MV-4-11 (cell line): ENCODE results near the gene SNRNP25.

ENCODE experiments used
- DNase-seq: peaks from one replicate; lab custom pipeline; 2025; lab: John Stamatoyannopoulos, UW

SNRNP25 gene

DNA sequence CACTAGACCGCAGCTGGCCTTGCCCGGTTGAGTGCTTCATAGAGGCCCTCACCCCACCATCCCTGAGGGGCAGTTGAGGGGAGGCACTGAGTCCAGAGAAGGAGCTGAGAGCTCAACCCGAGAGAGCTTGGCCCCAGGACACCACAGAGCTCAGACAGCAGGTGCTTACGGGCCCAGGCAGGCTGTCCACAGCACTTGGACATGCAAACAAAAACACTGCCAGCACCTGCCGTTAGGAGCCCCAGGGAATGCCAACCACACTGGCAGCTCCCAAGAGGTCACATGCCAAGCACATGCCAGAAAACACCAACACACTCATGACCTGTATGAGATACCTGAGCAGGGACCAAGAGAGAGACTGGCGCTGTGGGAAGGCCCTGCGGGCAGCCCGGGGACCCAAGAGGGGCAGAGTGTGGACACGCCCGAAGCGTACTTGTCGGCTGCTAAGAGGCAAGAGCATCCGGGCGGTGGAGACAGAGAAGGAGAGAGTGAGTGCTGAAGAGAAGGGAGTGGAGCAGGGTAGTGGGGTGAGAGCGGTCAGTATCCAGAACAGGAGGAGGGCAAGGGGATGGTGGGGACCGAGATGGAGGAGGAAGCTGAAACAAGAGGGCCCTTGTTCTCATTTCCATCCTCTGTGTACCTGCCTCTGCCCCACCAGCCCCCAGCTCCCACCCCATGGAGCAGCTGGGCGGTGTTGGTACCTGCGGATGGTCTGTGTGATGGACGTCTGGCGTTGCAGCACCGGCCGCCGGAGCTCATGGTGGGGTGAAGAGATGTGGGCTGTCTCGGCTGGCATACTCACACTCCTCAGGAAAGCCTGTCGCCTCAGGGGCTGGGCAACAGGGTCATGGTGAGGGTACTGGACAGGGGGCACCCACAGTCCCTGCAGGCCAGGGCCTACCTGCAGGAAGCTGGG, 10.6 kb downstream of the SNRNP25 start:
- DNase-seq: no peak

DNA sequence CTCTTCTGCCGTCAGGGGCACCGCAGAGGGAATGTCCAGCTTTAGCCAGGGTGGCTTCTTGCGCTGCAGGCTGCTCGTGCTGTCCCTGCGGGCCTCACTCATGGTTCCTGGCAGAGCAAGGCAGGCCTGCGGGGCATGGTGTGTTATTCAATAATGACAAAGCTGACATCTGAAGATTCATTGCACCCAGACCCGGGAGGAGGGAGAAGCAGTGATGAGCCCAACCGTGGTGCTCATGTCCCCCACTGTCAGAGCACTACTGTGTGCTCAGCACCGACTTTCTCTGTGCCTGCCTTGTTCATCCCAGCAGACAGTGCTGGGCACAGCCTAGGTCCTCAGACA, 11.3 kb downstream of the SNRNP25 start:
- no peak for DNase-seq

DNA sequence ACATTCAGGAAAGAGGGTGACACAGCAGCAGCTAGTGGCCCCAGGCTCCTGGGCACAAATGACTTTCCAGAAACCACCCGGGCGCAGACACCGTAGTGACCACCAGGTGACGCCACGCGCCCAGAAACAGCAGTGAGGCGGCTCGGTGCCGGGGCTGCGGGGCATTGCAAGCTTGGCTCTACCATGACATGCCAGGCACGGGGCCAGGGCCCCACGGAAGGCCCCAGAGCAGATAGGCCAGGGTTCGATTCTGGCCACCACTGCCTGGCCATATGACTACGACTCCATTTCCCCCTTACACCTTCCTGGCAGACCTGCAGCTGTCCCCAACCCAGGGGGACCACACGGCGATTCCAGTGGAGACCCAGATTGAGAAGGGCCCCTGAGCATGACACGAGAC, 12.1 kb downstream of the SNRNP25 start:
- DNase-seq: peak; percentile 64

DNA sequence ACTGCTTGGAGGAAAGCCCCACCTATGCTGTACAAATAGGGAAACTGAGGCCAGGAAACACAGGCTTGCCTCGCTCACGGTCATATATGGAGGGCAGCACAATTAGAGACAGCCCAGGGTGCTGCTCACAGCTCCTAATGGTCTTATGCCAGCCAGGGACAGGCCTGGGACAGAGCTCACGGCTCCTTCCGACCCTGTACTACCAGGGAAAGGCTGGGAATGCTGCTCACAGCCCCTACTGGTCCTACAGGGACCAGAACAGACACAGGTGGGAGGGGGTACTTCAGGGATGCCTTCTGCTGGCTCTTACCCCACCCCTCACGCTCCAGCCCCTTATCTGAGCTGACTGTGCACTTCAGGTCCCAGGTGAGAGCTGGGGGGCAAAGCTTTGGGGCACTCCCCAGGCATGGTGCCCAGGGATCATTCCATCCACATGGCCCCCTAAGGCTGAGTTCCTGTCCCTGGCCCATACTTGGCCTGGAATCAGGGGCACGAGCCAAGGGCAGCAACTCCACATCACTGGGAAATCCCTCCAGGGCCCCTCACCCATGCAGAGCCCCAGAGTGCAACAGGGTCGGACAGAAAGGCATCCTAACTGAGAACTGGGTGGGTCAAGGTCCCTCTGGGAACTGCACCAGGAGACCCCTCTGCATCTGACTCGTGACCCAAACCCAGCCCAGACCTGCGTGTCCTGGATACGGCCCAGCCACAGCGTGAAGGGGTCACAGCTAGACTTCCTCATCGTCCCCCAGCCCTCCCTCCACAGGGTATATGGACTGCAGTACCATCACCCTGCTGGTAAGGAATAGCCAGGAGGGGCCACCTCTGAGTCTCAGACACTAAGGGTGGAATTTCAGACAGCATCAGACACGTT, 12.9 kb downstream of the SNRNP25 start:
- DNase-seq: no peak

DNA sequence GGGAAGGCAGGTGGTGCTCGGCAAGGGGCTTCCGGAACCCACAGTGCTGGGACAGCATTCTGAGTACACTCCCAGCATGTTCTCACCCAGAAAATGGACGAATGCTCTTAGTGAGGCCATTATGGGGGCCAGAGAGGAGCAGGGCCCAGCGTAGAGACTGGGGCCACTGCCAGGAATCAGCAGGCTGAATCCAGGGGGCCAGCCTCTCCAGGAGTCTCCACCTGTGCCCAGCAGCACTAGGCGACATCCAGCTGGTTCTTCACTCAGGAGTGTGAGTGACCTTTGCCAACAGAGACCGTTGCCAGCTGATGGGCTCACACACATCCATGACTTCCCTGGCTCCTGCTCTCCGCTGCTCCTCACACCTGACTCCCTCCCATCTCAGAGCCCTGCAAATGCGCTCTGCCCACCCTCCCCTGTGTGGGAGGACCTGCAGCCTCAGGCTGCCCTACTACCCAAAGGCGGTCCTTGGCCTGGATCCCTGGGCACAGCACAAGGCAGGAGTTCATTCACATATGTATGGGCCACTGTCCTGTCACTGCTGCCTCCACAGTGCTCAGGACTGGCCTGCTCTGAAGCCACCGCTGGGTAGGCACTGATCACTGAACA, 13.7 kb downstream of the SNRNP25 start:
- DNase-seq: no peak

DNA sequence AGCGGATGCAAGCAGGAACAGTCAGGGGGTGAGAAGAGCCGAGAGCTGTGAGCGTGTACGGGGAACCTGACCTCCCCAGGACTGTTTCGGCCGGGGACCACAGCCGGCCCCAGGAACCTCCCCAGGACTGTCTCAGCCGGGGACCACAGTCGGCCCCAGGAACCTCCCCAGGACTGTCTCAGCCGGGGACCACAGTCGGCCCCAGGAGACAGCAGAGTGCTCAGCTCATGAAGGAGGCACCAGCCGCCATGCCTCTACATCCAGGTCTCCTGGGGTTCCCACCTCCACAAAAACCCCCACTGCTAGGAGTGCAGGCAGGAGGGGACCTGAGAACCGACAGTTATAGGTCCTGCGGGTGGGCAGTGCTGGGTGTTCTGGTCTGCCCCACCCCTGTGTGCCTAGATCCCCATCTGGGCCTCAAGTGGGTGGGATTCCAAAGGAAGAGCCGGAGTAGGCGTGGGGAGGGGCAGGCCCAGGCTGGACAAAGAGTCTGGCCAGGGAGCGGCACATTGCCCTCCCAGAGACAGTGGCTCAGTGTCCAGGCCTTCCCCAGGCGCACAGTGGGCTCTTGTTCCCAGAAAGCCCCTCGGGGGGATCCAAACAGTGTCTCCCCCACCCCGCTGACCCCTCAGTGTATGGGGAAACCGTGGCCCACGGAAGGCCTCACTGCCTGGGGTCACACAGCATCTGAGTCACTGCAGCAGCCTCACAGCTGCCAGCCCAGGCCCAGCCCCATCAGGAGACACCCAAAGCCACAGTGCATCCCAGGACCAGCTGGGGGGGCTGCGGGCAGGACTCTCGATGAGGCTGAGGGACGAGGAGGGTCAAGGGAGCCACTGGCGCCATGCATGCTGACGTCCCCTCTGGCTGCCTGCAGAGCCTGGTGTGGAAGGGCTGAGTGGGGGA, 14.5 kb downstream of the SNRNP25 start:
- DNase-seq: peak; percentile 29

DNA sequence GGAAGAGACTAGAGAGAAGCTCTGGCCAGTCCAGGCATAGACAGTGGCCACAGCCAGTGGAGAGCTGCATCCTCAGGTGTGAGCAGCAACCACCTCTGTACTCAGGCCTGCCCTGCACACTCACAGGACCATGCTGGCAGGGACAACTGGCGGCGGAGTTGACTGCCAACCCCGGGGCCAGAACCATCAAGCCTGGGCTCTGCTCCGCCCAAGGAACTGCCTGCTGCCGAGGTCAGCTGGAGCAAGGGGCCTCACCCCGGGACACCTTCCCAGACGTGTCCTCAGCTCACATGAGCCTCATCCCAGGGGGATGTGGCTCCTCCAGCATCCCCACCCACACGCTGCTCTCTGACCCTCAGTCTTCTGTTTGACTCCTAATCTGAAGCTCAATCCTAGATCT, 15.6 kb downstream of the SNRNP25 start:
- no peak for DNase-seq

DNA sequence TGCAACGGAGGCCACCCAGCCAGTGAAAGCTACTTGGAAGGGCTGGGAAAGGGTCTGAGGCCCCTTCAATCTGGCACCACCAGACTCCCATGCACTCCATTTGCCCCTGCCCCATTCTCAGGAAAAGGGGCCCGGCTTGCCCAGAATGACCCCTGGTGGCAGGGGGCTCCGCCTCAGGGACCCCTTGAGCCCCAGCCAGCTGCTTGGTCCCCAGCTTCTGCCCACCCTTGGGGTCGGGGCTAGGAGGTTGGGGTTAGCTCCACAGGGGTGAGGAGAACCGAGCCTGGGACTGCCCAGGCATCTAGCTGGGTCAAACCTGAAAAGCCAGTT, 17.5 kb downstream of the SNRNP25 start:
- DNase-seq: no peak

DNA sequence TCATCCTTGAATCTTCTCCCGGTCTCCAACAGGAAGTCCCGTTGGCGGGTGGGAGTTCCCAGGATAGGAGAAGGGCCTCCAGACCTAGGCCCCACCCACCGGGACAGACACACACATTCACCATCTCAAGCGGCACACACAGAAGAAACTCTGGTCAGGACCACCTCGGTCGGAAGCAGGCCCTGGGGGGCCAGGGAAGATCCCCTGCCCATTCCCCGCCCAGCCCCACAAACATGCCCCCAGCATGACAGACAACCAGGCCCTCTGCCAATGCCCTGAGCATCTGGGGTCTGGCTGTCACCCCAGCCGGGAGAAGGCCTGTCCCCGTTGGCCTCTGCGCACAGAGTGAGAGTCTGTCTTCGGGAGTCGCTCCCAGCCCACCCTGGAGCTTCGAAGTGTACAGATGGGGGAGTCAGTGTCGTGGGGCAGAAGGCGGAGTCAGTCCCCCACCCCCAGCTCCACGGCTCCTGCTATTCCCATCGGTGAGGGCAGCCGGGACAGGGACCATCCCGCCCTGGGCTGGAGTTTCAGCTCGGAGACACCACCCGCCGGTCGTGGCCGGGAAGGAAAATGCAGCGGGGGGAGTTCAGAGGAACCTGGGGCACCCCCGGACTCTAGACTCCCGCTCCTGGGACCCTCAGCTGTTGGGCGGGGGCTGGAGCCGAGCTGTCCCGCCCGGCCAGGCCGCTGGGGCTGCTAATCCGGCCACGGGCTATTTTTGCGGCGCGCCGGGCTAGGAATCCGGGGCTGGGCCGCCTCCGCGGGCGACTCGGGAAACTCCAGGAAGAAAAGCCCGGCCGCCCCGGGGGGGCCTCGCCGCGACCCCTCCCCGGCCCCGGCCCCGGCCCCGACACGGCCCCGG, 18.1 kb downstream of the SNRNP25 start:
- DNase-seq: no peak

DNA sequence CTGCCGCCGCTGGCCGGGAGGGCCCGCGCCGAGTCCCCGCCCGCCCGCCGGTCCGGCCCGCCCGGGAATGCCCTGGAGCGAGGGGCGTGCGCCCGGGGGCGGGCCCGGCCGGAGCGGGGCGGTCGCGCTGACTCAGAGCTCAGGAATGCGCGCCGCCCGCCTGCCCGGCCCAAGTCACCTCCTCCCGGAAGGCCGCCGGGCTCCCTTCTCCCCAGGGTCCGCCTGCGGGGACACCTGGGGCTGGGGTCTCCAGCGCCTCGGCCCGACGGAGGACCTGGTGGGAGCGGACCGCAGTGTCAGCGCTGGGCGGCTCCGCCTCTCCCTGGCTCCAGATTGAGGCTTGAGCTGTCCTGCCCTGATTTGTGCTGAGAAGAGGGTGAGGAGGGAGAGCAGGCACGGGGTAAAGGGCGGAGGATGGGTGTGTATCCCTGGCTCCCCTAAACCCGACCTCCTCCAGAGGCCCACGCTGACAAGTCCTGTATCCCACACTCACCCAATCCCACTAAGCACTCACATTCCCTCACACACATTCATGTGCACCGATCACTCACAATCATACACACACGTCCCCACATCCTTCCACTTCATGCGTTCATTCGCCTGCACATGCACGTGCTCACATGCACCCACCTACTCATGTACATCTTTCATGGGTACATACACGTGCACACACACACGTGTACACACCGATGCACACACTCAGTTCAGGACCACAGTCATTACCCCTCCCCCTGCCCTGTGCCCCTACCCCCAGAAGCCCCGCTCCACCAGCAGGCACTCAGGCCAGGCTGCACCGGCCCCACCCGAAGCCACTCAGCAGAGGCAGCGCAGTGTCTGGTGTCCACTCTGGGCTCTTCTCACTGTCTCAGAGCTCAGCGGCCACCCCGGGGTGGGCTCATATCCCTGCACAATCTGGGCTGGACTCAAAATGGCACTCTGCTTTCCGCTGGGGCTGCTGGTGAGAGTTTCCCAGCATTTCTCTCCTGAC, 19.2 kb downstream of the SNRNP25 start, which contains the start of gene RHBDF1:
RHBDF1 (minus strand) TSS at position 71 of the 988 bp plus-strand sequence. CDS start 7,616 bp downstream, outside the sequence.
- peak; percentile 33 for DNase-seq

DNA sequence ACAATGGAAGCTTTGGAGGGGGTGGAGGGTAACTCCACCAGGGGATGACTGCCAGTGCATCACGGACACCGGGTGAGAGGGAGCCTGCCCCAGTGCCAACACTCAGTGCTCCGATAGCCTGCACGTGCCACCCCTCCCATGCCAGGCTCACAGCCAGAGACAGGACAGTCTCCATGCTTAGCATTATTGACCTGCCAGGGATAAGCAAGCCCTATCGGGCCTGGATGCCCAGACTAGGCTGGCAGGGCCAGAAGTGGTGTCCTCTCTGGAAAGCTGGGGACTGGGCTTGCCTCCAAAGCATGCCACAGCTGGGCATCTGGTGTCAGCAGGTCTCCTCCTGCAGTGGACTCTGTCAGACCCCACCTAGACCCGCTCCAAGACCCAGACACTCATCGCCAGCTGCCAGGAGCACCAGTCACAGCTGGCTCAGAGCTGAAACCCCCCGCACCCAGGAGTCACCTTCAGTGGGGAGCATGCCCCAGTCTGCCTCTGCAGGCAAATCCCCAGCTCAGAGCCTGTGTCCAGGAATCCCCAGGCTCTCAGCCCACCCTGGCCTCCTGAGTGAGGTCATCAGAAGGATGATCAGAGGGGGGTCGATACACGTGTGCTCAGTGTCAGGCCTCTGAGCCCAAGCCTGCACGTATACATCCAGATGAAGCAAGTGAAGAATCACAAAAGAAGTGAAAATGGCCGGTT, 20.6 kb downstream of the SNRNP25 start:
- no peak for DNase-seq

DNA sequence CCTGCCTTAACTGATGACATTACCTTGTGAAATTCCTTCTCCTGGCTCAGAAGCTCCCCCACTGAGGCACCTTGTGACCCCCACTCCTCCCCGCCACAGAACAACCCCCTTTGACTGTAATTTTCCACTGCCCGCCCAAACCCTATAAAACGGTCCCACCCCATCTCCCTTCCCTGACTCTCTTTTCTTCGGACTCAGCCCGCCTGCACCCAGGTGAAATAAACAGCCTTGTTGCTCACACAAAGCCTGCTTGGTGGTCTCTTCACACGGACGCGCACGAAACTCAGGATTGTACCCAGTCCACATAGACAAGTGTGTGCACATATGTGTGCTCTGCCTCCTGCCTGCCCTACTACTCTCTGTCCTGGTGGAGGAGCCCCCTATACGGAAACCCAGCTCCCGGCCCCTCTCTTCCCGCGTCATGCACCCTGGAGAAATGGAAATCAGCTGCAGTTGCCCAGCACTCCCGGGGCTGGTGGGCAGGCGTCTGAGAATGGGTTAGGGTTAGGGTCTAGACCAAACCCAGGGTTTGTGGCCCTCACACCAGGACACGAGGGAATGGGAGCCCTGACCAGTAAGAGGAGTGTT, 21.2 kb downstream of the SNRNP25 start:
- no peak for DNase-seq

DNA sequence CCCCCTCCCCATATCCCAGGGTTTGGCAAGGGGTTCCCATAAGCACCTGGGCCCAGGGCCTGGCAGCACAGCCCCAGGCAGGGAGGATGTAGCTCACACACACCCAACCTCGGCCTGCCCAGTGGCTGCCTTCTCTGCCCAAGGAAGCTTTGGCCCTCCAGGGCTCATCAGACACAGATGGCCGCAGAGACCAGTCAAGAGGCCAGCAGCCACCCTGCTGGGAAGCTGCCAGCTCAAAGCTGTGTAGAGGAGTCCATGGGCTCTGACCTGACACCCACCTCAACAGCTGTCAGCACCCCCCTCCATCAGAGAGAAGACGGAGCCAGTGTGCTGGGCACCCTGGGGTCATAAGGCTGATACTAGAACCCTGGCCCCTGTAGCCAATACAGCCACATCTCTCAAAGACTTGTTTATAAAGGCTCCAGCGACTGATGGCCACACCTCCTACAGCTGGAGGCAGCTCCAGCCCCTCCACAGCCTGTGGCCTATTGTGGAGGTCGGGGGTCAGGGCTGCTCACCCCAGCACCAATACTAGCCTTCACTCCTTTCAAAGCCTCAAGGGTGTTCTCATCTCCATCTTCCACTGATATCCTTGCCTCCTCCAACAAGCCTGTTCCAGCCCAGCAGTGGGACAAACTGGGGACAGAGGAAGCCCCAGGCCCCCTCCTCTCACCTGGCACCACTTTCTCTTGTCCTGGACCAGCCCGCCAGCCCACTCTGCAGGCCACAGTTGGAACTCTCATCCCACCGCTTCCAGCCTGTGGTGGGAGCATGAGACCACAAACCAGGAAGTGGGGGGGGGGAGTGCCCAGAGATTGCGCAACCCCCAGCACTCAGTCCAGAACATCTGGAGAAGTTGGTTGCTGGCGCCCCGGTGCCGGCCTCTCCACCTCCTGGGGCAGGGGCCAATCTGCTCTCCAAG, 22.2 kb downstream of the SNRNP25 start:
- DNase-seq: peak; percentile 97

DNA sequence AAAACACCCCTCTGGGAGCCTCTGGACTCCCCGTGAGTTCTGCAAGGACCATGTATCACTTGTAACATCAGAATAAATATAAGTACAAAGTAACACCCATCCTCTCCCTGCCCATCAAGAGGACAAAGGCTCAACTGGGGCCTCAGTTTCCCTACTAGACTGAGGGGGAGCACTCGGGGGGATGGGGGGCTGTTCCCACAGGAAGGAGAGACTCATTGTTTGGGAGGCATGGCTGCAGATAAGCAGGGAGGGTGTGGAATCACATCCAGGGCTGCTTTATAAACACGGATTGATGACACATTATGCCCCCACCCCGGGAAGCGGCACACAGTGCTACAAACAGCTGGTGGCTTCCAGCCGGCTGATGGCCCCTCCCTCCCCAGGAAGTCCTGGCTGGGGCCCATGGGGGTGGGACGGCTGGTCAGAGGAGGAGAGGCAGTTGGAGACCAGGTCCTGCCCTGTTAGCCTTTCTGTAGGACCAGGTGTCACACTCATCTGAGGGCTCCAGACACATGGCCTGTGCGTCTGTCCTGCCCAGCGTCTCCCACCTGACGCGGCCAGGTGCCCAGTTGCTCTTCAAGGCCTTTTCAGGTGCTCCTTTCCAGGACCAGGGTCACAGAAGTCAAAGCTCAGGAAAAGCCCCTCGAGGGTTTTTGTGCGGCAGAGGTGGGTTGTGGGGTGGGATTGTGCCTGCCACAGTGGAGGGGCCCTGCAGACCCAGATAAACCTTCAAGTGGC, 23.1 kb downstream of the SNRNP25 start:
- DNase-seq: peak; percentile 58

DNA sequence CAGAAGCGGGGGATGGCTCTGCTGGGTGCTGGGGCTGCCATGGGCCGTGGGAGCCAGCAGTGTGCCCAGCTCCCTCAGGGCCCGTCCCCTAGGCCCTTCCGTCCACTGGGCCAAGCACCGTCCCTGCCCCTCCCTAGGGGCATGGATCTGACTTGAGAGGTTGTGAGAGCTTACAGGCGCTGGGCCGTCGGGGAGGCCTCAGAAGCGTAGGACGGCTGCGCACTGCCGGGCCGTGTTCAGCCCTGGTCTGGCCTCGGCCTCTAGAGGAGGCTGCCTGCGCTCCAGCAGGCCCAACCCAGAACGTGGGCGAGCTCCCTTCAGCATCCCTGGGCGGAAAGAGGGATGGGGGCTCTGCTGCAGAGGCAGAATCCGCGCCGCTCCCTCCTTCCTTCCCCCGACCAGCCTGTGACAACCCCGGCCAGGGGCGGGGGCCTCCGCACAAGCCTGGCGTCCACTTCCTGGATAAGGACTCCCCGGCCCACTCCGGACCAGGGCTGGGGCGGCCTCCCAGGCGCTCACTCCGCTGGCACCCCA, 23.7 kb downstream of the SNRNP25 start:
- peak; percentile 38 for DNase-seq

DNA sequence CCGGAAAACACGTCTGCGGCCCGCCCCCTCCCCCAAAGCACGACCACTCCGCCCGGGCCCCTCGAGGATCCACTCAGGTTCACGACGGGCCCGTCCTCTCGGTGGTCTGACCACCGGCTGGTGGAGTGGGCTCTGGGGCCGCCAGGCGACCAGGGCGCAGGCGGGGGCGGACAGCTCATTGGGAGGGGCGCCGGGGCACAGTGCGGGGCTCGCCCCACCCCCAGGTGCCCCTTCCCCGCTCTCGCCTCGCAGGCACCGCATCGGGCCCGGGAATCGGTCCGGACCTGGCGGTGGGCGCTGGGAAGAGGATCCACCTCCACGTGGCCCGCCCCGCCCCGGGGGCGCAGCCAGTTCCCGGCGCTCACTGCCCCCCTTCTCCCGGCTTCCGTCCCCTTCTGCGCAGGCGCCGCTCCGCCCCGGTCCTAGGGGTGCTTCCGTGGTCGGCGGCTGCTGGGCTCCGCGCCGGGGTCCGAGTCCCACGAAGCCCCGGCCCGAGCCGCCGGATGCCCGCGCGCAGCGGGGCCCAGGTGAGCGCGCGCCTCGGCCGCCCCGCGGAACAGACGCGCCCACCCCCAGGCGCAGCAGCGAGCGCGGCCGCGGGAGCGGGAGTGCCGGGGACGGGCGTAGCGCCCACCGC, 24.3 kb downstream of the SNRNP25 start, which contains the start of gene MPG:
MPG (plus strand) TSS at position 419 of the 637 bp plus-strand sequence; CDS start at position 504, 85 bp downstream.
- peak; percentile 68 for DNase-seq
